ENCODE measurements around the gene RRAS2. TPM values are rescaled to one million over a fixed set of nuclear protein-coding genes. Genes with fewer than 3 reads are reported as not detected.

Gene RRAS2
- total RNA-seq, 1 donor from 2014 or later, result 24.1 TPM

DNA sequence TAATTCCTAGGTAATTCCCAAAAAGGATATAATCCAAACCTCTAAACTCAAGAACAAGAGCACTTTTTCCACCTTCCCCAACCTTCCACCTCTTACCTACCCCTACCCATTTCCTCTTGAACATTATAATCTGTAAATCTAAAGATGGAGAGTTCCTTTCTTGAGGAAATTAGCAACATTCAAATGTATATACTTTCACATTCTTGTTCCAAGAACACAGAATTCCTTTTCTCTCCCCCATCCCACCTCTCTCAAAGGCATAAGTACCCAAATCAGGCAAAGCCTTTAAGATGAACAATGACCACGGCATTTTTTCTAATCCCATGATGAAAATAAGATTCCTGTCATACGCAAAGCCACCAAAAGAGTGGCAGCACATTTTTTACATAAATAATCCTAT, 18.3 kb downstream of the RRAS2 start:
- ATAC-seq (no peak), DNase-seq (ENCODE audit: low spot score) (no peak)

DNA sequence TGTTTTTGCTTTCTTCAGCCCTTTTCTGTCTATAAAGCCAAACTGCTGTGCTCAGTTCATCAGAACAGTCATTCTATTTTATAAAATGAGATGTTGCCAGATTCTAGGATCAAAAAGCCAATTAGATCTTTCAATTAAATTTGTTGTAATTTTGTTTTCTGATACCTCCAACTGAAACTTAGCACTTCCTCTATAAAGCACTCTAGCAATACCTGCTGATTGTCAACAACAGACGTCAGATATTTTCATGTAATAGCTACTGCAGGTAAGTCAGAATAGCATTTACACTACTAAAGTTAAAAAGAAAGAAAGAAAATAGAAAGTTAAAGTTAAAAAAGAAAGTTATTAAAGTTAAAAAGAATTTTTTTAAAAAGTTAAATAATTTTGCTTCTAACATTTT, 19.6 kb downstream of the RRAS2 start:
- DNase-seq (ENCODE audit: low spot score), result no peak
- ATAC-seq, result no peak

DNA sequence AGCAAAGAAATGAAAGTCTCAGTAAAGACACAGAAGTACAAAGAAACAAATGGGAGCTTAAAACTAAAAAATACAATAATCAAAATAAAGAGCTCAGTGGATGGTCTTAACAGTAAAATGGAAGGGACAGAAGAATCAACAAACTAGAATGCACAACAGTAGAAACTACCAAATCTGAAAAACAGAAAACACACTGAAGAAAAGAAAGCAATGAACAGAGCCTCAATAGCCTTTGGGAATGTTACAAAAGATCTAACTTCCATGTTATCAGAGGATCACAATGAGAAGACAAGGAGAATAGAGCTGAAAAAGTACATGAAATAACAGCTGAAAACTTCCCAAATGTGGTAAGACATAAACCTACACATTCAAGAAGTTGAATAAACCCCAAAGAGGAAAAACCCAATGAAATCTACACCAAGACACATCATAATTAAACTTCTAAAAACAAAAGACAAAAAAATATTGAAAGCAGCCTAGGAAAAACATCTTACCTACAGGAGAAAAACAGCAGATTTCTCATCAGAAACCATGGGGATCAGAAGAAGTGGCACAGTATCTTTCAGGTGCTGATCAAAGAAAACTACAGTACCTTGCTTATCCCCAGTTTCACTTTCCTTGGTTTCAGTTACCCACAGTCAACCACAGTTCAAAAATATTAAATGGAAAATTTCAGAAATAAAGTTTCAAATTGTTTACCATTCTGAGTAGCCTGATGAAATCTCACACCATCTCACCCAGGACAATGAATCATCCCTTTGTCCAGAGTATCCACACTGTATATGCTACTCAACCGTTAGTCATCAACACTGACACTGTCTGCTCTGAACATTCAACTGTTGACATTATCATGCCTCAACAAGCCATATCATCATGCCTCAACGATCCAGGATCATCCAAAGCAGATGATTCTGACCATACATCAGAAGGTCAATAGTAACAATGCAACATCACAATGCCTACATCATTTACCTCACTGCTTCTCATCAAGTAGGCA, 22.2 kb downstream of the RRAS2 start:
- DNase-seq (ENCODE audit: low spot score), result no peak
- ATAC-seq, result no peak

GRCh38 chr11:14335712-14336111, 23.3 kb downstream of the RRAS2 start:
- no peak for DNase-seq (ENCODE audit: low spot score)
- ATAC-seq, result no peak

DNA sequence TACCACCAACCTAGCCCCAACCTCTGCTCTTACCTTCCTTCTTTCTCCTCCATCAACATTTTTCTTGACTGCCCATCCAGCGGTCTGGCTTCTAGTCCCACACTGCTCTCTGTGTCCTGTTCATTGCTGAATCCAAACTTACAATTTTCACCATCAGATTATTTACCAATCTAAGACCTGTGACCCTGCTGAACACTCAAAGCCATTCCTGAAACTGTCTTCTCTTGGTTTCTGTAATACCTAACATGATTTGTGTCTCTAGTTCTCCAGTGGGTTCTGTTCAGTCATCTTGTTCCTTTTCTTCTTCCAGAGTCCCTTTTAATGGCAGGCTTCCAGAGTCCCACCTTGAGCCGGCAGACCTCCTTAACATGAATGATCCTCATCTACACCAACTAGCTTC, 24.1 kb downstream of the RRAS2 start:
- ATAC-seq (peak; percentile 67), DNase-seq (ENCODE audit: low spot score) (no peak)

GRCh38 chr11:14334192-14334591, 24.8 kb downstream of the RRAS2 start:
- no peak for DNase-seq (ENCODE audit: low spot score)
- no peak for ATAC-seq

DNA sequence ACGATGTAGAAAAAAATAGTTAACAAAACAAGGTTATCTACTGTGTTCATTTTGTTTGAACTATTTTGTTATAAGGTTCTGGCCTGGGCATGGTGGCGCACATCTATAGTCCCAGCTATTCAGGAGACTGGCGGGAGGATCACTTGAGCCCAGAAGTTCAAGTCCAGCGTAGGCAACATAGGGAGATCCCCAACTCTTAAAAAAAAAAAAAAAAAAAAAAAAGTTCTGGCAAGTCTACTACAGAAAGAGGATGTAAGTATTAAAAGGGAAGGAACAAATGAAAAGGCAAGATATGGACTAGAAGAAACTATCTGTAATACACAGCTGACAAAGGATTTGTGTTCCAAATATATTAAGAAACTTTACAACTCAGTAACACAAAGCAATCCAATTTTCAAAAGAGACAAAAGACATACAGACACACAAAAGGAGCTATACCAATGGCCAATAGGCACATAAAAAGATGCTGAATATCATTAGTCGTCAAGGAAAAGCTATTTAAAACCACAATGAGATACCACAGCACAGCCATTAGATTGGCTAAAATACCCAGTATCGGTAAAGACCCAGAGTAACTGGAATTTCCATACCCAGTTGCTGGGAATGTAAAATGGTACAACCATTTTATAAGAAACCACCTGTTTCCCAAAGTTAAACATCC, 27.4 kb downstream of the RRAS2 start:
- ATAC-seq (no peak), DNase-seq (ENCODE audit: low spot score) (no peak)

DNA sequence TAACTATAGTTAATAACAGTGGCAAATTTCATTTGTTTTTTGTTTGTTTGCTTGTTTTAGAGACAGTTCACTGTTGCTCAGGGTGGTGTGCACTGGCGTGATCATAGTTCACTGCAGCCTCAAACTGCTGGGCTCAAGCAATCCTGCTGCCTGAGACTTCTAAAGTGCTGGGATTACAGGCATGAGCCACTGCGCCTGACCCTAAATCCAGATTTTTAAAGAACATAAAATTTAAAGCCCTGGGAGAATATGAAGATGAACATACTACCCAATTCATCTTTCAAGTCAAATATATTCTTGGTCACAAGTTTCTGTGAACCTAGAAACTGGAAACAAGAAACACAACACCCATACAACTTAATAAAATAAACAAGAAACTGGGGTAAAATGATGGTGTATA, 28.1 kb downstream of the RRAS2 start:
- DNase-seq (ENCODE audit: low spot score) (no peak), ATAC-seq (peak; percentile 44)

- no peak for DNase-seq (ENCODE audit: low spot score)
- no peak for ATAC-seq
Measured at GRCh38 chr11:14329702-14330101, 29.3 kb downstream of the RRAS2 start.

GRCh38 chr11:14327116-14327515, 31.9 kb downstream of the RRAS2 start:
- ATAC-seq (no peak), DNase-seq (ENCODE audit: low spot score) (no peak)

DNA sequence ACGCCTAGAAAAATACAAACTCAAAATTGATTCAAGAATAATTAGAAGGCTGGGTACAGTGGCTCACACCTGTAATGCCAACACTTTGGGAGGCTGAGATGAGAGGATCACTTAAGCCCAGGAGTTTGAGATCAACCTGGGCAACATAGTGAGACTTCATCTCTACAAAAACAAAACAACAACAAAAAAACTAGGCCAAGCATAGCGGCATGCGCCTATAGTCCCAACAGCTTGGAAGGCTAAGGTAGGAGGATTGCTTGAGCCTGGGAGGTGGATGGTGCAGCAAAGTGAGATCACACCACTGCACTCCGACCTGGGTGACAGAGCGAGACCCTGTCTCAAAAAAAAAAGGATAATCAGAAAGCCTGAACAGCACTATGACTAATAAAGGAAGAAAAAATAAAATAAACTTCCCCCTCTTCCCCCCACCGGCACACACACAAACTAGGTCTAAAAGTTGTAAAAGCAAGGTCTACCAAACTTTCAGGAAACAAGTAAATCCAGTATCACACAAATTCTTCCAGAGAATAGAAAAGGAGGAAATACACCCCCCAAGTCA, 35.8 kb downstream of the RRAS2 start:
- ATAC-seq, result no peak
- DNase-seq (ENCODE audit: low spot score), result no peak

DNA sequence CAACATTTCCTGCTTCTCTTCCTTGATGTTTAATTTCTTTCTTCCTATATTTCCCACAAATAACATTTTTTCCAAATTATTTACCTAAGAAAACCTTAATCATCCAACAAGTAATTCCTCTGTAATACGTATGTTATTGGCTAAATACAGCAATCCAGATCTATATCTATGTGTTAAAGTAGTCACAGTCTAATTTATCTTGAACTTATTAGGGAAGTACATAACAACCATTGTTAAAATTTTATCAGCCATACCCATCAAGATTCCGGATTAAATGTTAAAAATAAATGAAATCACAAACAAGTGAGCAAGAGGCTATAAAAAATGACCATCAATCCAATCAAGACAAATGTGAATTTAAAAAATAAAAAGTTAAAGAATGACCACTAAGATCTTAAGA, 36.5 kb downstream of the RRAS2 start:
- ATAC-seq, result no peak

DNA sequence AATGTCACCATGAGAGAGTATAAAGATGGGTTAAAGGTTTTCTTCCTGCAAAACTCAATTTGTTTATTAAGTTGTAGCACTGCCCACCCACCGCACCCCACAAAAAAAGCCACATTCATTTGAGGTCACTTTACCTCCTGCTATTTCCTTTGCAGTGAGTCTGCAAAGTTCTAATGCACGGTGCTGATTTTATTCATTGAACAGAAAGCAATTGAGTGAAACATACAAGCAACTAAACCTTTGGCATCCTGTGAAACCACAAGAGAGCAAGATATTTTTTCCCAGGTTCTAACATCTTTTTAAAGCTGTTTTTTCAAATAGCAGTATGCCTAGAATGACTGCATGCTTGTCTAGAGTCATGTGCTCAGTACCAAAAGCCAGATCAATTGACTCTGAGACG, 39.0 kb downstream of the RRAS2 start:
- DNase-seq (ENCODE audit: low spot score), result no peak
- ATAC-seq, result no peak

More for the DNA sequence above, 36.5 kb downstream of the RRAS2 start:
- DNase-seq (ENCODE audit: low spot score), result no peak

DNA sequence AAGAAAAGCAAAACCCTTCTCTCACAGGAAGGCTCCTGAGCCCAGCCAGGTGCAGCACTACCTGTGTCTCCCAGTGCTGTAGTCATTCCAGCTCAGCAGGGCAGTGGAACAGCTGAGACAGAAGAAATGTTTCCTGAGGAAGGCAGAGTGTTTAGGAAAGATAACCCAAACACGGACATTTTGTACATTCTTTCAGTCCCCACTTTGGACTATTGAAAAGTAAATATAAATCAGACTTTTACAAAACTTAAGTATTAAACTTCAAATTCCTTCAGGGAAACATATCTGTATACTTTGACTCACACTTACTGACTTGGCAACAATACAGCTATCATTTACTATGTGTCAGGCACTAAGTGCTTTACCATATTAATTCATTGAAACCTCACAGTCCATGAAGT, 40.4 kb downstream of the RRAS2 start:
- ATAC-seq (peak; percentile 57), DNase-seq (ENCODE audit: low spot score) (no peak)

- DNase-seq (ENCODE audit: low spot score), result no peak
- ATAC-seq, result peak; percentile 94
Measured at GRCh38 chr11:14317659-14318325, 41.2 kb downstream of the RRAS2 start.

DNA sequence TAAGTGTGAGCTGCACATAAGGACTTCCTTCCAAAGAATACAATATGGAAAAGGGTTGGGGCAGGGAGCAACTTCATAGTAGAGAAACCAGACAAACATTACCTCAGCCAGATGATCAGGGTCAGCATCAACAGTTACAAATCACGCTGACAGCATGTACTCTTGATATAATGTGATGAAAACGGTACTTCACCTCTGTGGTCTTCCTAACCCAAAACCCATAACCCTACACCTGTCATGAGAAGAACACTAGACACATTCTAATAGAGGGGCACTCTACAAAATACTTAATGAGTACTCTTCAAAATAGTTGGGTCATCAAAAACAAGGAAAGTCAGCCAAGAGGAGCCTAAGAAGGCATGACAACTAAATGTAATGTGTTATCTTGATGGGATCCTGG, 43.9 kb downstream of the RRAS2 start:
- no peak for DNase-seq (ENCODE audit: low spot score)
- ATAC-seq, result no peak

- no peak for DNase-seq (ENCODE audit: low spot score)
- ATAC-seq, result no peak
Measured at GRCh38 chr11:14314127-14314526, 44.9 kb downstream of the RRAS2 start.

DNA sequence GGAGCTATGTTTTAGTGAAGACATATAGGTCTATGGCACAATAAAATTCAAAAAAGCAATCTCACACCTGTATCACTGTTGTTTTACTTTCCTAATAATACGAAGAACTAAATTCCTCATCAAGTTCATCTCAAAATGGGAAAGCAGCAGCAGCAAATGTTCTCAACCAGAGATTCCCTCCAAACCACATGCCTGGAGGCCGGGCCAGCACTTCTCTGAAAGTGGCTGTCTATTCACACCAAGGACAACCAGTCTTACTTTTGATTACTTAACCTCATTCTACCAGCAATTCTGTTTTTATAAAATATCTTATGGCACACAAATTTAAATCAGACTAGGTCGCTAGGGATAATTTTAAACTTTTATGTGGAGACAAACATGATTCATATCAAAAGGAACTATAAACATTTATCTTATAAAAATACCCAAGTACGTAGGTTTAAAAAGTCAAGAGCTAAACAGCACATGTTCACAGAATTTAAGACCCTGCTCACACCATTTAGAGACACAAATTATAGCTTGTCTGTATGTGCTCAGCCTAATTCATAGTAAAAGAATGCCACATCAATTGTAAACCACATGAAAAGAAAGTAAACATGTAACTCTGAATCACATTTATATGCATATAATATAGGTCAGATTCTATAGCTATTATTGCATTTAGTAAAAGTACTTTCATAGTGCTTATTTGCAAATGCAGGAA, 46.1 kb downstream of the RRAS2 start:
- ATAC-seq (no peak), DNase-seq (ENCODE audit: low spot score) (no peak)

DNA sequence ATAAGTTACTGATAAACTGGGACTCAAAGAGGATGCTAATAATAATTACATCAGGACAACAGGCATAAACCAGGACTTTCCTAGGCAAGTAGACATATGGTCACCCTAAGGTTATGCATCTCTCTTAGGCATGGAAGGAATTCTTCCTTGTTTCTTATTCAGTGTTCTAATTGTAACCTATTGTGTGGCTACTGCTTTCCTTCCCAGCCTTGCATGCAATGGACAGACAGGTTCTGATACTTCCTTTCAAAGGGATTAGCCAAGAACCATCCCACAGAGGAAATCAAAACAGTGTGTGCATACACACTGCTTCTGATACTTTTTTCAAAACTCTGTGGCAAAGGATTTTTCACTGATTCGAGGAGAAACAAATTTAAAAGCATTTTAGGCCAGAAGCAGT, 48.3 kb downstream of the RRAS2 start:
- DNase-seq (ENCODE audit: low spot score), result no peak
- ATAC-seq, result no peak

- ATAC-seq (no peak), DNase-seq (ENCODE audit: low spot score) (no peak)
Measured at GRCh38 chr11:14309425-14310192, 49.4 kb downstream of the RRAS2 start.

Data from left lobe of liver (tissue), 2 donors.